ENCODE data around the gene PLA2G5.

Gene PLA2G5

GRCh38 chr1:20139776-20140612 lies 70.0 kb downstream of the PLA2G5 start:
- Histone ChIP-seq H3K27me3 (replicated peaks; ENCODE audit: control insufficient read depth, insufficient read depth, low read length) (no peaks in the 10 kb centered on the region; the same call in 1 of the 2 replicates), H3K4me3 (replicated peaks; ENCODE audit: low read depth, low read length) (no peak overlapping the region), H3K36me3 (ENCODE audit: control insufficient read depth, insufficient read depth, low read length) (no peaks in the 10 kb centered on the region)
- DNase-seq (ENCODE audit: extremely low read depth, insufficient read length): no peak
- TF ChIP-seq CTCF (IDR thresholded peaks at IDR 0.05; ENCODE audit: insufficient read depth, low read length, poor library complexity, severe bottlenecking): no peak

- Histone ChIP-seq H3K36me3 (ENCODE audit: control insufficient read depth, insufficient read depth, low read length) (no peaks in the 10 kb centered on the region), H3K4me3 (replicated peaks; ENCODE audit: low read depth, low read length) (no peak overlapping the region), H3K27me3 (replicated peaks; ENCODE audit: control insufficient read depth, insufficient read depth, low read length) (no peaks in the 10 kb centered on the region; the same call in 1 of the 2 replicates)
- no peak for TF ChIP-seq CTCF (IDR thresholded peaks at IDR 0.05; ENCODE audit: insufficient read depth, low read length, poor library complexity, severe bottlenecking)
- DNase-seq (ENCODE audit: extremely low read depth, insufficient read length): no peak
Measured at GRCh38 chr1:20141001-20141400, 71.0 kb downstream of the PLA2G5 start.

- DNase-seq (ENCODE audit: extremely low read depth, insufficient read length): no peak
- Histone ChIP-seq H3K36me3 (ENCODE audit: control insufficient read depth, insufficient read depth, low read length) (no peaks in the 10 kb centered on the region), H3K4me3 (replicated peaks; ENCODE audit: low read depth, low read length) (no peak overlapping the region), H3K27me3 (replicated peaks; ENCODE audit: control insufficient read depth, insufficient read depth, low read length) (no peaks in the 10 kb centered on the region; the same call in 1 of the 2 replicates)
- TF ChIP-seq CTCF (IDR thresholded peaks at IDR 0.05; ENCODE audit: insufficient read depth, low read length, poor library complexity, severe bottlenecking): no peak
Measured at GRCh38 chr1:20141466-20141865, 71.5 kb downstream of the PLA2G5 start.

All from GM06990 (cell line).